Raji (cell line): Measurements from ENCODE around the gene MYO1D.

Experiments
- POLR2A ChIP-seq: IDR thresholded peaks from 2 replicates; pipeline ENCODE4 v1.6.1; 2011; ENCODE audit warnings: low read depth, low read length, control low read depth; ENCODE audit not compliant: insufficient read depth

MYO1D gene

DNA sequence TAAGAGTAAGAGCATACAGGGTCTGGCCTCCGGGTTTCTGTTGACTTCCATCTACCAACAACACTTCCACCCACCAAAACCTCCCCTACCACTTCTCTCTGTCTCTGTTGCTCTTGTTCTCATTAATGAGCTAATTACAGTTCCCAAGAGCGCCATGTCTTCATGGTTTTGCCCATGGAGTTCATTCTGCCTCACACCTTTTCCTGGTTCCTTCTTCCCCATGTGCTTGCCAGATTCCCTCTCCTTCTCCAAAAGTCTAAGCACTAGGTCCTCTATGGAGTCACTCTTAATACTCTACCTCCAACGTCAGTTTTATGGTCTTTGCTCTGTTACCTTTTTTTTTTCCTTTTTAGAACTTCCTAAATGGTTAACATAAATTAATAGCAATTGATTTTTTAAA is 92.8 kb downstream of the MYO1D start:
- TF ChIP-seq POLR2A = no peak

DNA sequence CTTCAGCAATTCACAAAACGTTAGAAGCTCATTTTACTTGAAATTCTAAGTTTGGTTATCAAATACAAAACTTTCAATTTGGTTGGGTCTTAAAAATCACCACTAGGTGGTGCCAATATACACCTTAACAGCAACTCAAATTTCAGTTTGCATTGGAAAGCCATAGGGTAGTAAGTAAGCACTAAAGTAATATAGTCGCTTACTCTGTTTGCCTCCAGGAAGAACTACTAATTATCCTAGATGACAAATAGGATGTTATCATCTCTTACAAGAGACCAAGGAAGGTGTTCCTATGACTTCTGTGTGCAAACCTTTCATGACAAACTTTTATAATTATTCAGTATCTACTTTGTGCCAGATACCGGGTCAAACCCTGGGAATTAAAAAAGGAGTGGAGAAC is 93.3 kb downstream of the MYO1D start:
- no peak for TF ChIP-seq POLR2A

DNA sequence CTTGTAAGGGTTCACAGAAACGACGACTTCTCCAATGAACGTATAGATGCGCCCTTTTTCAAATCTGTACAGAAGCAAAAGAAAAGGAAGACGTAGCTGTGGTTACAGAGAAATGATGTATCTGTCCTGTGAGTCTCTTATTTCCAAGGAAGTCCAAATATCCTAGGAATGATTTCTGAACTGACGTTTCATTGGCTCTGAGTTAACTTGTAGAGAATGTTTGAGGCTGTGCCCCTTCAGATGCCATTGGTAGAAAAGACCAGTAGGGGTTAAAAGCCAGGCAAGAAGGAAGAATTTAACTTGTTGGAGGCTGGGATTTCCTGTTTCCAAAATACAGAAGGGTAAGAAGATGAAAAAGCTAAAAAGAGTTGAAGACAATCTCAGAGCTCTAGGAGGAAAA is 96.2 kb downstream of the MYO1D start:
- TF ChIP-seq POLR2A = no peak

DNA sequence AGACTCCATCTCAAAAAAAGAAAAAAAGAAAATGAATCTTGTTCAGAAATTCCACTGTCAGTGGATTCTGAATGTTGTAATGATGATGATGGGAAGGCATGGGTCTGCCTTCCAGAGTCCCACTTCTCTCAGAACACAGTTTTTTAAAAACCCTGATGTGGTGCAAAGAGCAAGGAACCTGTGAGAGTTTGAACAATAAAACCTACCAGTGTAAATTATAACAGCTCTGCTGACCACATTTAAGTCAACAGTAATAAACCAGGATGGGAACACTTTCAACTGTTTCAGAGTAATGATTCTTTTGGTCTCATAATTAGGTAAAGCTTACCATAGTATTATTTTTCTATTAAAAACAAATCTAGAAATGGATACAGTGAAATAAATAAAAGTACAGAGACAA is 99.0 kb downstream of the MYO1D start:
- no peak for TF ChIP-seq POLR2A

DNA sequence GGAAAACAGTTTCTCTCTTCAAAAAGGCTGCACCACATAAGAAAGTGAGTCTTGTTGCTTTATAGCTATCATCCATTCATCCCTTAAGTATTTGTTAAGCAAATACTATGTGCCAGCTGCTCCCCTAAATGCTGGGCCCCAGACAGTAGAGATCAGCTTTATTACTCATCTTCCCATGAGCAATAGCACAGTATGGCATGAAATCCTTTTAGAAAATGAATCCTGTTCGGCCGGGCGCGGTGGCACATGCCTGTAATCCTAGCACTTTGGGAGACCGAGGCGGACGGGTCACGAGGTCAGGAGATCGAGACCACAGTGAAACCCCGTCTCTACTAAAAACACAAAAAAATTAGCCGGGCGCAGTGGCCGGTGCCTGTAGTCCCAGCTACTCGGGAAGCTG is 99.5 kb downstream of the MYO1D start:
- TF ChIP-seq POLR2A = no peak

DNA sequence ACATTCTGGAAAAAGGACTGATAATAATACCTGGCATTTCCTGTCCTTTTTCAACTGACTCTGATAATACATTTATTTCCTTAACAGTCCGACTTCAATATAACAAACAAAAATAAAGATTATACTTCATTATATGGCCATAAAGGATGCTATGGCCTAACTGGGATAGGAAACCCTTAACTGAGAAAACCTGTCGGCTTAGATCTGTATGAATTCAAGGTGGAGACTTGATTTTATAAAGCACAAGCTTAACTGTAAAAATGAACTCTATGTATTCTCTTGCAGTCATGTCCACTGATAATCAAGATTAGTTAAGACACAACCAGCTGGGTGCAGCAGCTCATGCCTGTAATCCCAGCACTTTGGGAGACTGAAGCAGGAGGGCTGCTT is 102.2 kb downstream of the MYO1D start:
- no peak for TF ChIP-seq POLR2A

DNA sequence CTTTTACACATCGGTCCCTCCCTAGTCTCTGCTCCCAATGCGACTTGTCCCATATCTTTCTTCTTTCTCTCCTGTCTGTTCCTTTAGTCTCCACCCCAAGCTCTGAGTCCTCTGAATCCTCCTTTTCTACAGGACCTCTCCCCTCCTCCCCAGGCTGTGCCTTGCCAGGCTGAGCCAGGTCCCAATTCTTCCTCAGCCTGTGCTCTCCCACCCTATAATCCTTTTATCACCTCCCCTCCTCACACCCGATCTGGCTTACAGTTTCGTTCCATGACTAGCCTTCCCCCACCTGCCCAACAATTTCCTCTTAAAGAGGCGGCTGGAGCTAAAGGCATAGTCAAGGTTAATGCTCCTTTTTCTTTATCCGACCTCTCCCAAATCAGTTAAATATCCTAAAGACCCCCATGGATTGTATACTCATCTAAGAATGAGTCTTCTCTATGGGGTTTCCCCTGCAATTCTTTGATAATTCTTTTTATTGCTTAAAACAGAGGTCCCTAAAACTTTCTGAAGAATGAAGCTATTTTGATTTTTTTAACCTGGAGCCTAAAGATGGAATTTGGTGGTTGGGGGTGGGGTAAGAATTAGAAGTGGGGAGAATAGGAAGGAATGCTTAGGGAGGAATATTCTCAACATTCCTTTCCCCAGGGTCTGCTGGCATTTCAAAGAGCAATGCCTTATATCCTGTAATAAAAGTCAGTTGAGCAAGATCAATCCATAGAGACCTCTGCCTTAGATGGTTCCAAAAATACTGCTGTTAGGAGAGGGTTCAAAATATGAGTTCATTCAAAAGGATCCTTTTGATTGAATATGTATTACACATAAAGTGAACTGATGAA is 102.8 kb downstream of the MYO1D start:
- no peak for TF ChIP-seq POLR2A

DNA sequence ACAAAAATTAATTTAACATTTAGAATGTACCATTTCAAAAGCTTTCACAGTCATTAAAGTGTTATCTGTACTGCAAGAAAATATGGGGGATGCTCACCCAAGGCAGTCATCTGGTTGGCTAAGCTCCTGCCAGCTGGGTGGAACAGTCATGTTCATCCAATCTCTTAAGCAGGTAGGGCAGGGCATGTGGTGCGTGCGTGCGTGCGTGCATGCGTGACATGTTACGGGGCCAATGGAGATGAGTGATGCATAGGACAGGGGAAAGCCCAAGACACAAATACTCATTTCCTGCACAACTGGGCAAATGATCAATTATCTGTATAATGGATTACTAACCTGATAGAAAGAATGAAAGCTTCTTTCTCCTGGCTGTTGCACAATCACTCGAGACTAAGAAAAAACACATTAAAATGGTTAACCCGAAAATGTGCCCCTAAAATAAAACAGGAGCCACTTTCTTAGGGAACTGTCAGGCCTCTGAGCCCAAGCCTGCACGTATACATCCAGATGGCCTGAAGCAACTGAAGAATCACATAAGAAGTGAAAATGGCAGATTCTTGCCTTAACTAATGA is 104.4 kb downstream of the MYO1D start:
- no peak for TF ChIP-seq POLR2A

DNA sequence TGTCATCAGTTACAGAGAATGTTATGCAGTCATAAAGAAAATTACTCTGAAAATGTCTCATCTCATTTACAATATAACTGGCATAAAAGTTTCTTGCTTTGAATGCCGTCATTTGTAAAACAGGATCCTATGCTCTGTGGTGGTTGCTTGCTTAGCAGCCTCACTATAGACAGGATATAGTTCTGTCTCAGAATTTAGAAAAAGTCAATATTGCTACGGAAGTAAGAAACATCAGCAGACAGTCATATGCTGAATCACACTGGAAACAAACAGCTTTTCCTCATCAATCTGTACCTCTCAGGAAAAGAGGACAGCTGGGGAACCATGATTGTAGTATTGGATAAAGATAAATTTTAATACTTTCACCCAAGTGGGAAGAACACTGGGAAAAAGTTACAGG is 105.5 kb downstream of the MYO1D start:
- no peak for TF ChIP-seq POLR2A

DNA sequence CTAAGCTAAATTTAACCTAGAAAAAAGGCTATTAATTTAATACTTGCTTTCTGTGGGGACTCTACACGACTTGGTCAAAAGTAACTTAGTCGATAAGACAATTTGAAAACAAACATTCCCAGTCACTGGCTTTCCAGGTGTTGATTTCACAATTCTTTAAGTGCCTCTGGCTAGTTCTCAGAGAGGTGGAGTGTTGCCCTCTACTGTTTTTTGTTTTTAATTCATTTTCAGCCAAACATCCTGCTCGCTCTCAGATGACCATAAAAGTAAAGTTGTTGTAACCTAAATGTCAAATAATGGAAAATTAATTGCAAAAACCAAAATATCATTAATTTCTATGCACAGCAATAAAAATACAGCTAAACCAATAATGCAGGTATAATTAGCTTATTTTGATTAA is 107.1 kb downstream of the MYO1D start:
- no peak for TF ChIP-seq POLR2A

DNA sequence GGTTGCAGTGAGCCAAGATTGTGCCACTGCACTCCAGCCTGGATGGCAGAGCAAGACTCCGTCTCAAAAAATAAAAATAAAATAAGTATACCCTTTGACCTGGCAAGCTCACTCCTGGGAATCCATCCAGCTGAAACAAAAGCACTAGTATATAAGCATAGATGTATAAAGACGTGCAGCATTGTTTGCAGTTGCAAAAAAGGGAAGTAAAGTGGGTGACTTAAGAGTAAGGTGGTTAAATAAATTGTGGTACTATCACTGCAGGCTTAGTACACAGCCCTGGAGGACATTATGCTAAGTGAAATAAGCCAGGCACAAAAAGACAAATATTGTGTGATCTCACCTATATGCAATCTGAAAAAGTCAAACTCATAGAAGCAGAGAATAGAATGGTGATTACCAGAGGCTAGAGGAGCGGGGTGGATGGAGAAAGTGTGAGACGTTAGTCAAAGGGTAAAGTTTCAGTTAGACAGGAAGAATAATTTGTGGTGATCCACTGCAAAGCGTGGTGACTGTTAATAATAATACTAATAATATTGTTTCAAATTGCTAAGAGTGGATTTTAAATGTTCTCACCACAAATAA is 113.0 kb downstream of the MYO1D start:
- TF ChIP-seq POLR2A = no peak

DNA sequence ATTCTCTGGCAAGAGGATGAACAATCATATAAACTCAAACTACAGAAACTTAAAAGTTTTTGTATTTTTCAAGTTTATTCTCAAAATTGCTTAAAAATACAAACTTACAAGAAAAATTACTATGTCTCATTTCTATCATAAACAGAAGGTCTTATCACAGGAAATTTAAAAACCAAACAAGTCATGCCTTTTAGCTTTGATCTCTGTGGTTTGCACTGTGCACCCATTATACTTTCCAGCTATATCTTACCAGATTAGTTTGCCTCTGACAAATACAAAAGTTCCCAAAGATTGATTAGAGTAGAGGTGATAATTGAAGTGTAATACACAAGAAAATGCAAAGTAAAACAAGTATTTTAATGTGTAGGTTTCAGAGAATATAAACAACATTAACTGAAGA is 117.4 kb downstream of the MYO1D start:
- TF ChIP-seq POLR2A = no peak

DNA sequence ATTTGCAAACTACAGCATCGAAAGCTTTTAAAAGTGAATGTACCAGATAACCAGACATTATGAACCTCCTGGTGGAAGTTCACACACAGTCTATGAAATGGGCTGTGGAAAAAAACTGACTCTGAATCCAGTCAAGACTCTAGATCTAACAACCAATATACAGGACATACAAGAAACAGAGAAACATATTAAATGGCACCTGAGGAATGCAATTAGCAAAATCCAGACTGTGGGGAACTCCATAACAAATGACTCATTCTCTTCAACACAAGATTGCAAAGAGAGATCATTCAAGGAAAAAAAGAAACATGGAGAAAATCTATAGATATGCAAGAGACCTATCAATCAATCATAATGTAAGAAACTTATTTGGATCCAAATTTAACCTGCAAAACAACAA is 119.0 kb downstream of the MYO1D start:
- no peak for TF ChIP-seq POLR2A

DNA sequence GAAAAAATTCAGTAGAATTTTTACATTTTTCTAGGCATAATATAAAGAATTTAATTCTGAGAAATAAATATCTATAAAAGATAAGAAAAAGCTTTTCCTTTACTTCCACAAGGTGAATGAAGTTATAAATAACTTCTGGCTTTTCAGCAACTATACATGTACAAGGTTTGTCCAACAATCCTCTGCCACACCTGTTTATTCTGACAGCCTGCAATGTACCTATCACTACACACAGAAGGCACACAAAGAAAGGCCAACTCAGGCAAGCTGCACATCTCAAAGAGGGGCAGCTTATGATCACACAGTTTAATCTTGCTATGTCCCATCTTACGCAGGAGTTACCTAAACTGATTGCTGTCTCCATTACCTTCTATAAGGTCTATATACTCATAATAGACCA is 120.2 kb downstream of the MYO1D start:
- TF ChIP-seq POLR2A = no peak

DNA sequence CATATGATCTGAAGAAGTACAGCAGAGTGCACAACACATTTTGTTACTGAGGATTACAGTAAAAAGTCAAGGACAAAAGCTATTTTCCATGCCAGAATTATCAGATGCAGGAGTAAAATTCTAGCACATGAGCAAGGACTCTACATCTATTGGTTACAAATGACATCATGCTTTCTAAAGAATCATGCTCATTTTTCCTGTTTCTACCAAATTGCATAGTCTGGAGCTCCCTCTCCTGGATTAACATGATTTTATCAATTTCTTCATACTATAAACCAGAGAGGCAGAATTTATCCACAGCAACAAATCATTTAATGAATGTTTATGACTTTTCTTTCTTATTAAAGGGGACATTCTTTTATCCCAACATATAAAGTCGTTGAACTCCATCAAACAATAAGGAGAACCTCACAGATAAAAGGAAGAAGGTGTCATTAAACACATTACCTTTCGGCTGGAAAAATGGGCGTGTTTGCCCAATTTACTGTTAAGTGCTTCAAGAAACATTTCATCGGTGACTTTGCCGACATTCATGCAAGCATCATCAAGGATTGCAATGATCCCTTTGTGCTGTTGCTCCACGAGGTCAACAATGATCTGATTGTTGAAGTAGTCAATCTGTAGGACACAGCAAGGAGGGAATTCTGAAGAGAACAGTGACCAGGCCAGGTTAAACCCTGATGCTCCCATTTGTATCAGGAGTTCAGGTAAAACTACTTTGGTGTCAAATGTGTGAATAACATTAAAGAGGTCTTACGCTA is 121.7 kb downstream of the MYO1D start:
- TF ChIP-seq POLR2A = no peak

DNA sequence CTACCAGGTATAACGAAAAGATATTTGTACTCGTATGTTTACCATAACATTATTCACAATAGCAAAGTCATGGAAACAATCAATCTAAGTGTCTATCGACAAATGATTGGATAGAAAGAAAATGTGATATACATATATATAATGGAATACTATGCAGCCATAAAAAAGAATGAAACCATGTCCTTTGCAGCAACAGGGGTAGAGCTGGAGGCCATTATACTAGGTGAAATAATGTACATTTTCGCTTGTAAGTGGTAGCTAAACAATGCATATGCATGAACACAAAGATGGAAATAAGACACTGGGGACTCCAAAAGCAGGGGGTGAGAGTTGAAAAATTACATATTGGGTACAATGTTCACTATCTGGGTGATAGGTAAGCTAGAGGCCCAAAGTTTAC is 124.0 kb downstream of the MYO1D start:
- no peak for TF ChIP-seq POLR2A

DNA sequence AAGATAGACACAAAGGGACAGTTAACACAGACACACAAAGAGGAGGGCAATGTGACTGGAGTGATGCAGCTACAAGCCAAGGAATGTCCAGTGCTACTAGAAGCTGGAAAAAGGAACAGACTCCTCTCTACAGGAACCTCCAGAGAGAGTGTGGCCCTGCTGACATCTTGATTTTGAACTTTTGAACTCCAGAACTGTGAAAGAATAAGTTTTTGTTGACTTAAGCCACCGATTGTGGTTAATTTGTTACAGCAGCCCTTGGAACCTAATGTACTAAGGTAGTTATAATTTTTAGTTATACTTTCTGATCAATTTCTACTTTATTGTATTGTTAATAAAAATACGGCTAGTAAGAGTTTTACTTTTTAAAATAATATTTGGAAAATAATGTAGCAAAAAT is 129.1 kb downstream of the MYO1D start:
- TF ChIP-seq POLR2A = no peak

DNA sequence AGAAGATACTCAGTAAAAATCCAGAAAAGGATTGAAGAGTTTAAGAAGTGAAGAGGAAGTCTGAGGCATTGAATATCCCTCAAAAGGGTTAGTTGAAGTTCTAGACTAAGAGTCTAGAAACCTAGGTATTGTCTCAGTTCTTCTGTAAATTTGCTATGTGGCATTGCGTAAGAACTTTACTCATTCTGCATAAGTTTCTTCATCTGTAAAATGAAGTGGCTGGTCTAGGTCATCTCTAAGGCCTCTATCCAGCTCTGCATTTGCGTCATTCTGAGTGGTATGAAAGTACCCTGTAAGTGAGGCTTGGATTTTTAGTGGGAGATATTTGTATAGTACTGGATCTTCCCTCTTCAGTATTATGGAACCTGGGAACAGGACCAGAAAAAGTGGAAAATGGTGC is 130.2 kb downstream of the MYO1D start:
- TF ChIP-seq POLR2A = no peak
